IMR-90 (cell line): Measurements from ENCODE around the gene C1orf87. TPM values are rescaled to one million over a fixed set of nuclear protein-coding genes. Genes with fewer than 3 reads are reported as not detected.

Experiments used
- ATAC-seq: fragments of 200-7000 bp; cut with Tn5 transposase; 2 replicates; pipeline ENCODE4 v1.9.1; 2020; ENCODE audit warnings: low read depth, mild to moderate bottlenecking, moderate library complexity
- BruUV-seq: library from RNA; stranded (reverse); fragments of 400-500 nt; replicated peaks from 2 replicates; lab custom pipeline; 2021; lab: Mats Ljungman, UMichigan
- CTCF ChIA-PET: fragments of 300-600 bp; formaldehyde crosslinking; extraction: SDS; loops from one replicate; lab custom pipeline; 2021; ENCODE audit warnings: antibody characterized with exemption; lab: Yijun Ruan, JAX
- POLR2A ChIA-PET: fragments of 300-600 bp; sonication (Branson Sonifier 250); formaldehyde crosslinking; loops from one replicate; lab custom pipeline; 2022; ENCODE audit warnings: antibody characterized with exemption; ENCODE audit not compliant: unreplicated experiment; lab: Charles Lee
- DNase-seq: peaks from one replicate; pipeline ENCODE4 v3.0.0; 2013
- H2AFZ ChIP-seq: replicated peaks from 2 replicates; pipeline ENCODE3; 2013; ENCODE audit warnings: low read length, mild to moderate bottlenecking; ENCODE audit not compliant: poor library complexity
- H2AK5ac ChIP-seq: 2 replicates; pipeline ENCODE4 v1.6.1; 2013; ENCODE audit warnings: low read depth, low read length, inconsistent platforms
- H2AK9ac ChIP-seq: replicated peaks from 2 replicates; pipeline ENCODE3; 2013; ENCODE audit warnings: mild to moderate bottlenecking, low read depth, low read length, moderate library complexity; ENCODE audit not compliant: poor library complexity
- H2BK120ac ChIP-seq: 2 replicates; pipeline ENCODE4 v1.6.1; 2013; ENCODE audit warnings: low read depth, low read length, inconsistent platforms
- H2BK15ac ChIP-seq: 3 replicates; pipeline ENCODE4 v1.6.1; 2013; ENCODE audit warnings: low read depth, low read length, inconsistent platforms
- H2BK20ac ChIP-seq: 2 replicates; pipeline ENCODE4 v1.6.1; 2013; ENCODE audit warnings: low read depth, mild to moderate bottlenecking, inconsistent platforms, low read length, moderate library complexity
- H2BK5ac ChIP-seq: 2 replicates; pipeline ENCODE4 v1.6.1; 2013; ENCODE audit warnings: mild to moderate bottlenecking, low read depth, low read length, inconsistent platforms; ENCODE audit not compliant: poor library complexity, severe bottlenecking
- H3K14ac ChIP-seq: replicated peaks from 2 replicates; pipeline ENCODE4 v1.6.1; 2013; ENCODE audit warnings: low read depth, low read length, inconsistent platforms
- H3K18ac ChIP-seq: 2 replicates; pipeline ENCODE4 v1.6.1; 2013; ENCODE audit warnings: low read depth, low read length, control low read depth
- H3K23ac ChIP-seq: 2 replicates; pipeline ENCODE4 v1.6.1; 2013; ENCODE audit warnings: low read depth, low read length, inconsistent platforms
- H3K27ac ChIP-seq: 2 replicates; pipeline ENCODE4 v1.5.1; 2013; ENCODE audit warnings: mild to moderate bottlenecking, control low read depth, low read length; ENCODE audit not compliant: insufficient read depth
- H3K27me3 ChIP-seq: 2 replicates; pipeline ENCODE4 v1.6.1; 2013; ENCODE audit warnings: low read length; ENCODE audit not compliant: control insufficient read depth, insufficient read depth
- H3K36me3 ChIP-seq: 2 replicates; pipeline ENCODE4 v1.6.1; 2013; ENCODE audit warnings: low read length, mixed read lengths; ENCODE audit not compliant: control insufficient read depth, insufficient read depth
- H3K4ac ChIP-seq: 2 replicates; pipeline ENCODE4 v1.6.1; 2013; ENCODE audit warnings: low read depth, low read length, inconsistent platforms
- H3K4me1 ChIP-seq: 2 replicates; pipeline ENCODE4 v1.6.1; 2013; ENCODE audit warnings: low read length, mixed read lengths; ENCODE audit not compliant: control insufficient read depth, insufficient read depth
- H3K4me2 ChIP-seq: 2 replicates; pipeline ENCODE4 v1.6.1; 2013; ENCODE audit warnings: low read depth, mild to moderate bottlenecking, control low read depth, low read length, moderate library complexity
- H3K4me3 ChIP-seq: 2 replicates; pipeline ENCODE4 v1.5.1; 2013; ENCODE audit warnings: low read depth, mild to moderate bottlenecking, control low read depth, low read length, moderate library complexity; ENCODE audit not compliant: insufficient read depth
- H3K56ac ChIP-seq: 2 replicates; pipeline ENCODE4 v1.6.1; 2013; ENCODE audit warnings: low read length, inconsistent platforms; ENCODE audit not compliant: insufficient read depth; ENCODE audit errors: extremely low read depth
- H3K79me1 ChIP-seq, 2 experiments: 2 replicates each; pipeline ENCODE4 v1.6.1; 2013; ENCODE audit warnings: low read length in 2 of 2, inconsistent platforms in 1 of 2, low read depth in 1 of 2
- H3K9ac ChIP-seq: 2 replicates; pipeline ENCODE4 v1.6.1; 2013; ENCODE audit warnings: low read depth, low read length, control low read depth
- H3K9me1 ChIP-seq: 2 replicates; pipeline ENCODE4 v1.6.1; 2013; ENCODE audit warnings: low read length, inconsistent platforms; ENCODE audit not compliant: insufficient read depth
- H3K9me3 ChIP-seq: 2 replicates; pipeline ENCODE4 v1.6.1; 2013; ENCODE audit warnings: low read length; ENCODE audit not compliant: control insufficient read depth, insufficient read depth
- H4K20me1 ChIP-seq: 2 replicates; pipeline ENCODE4 v1.6.1; 2013; ENCODE audit warnings: low read length, inconsistent platforms; ENCODE audit not compliant: insufficient read depth
- H4K5ac ChIP-seq: 2 replicates; pipeline ENCODE4 v1.6.1; 2013; ENCODE audit warnings: mild to moderate bottlenecking, low read depth, low read length, control low read depth
- H4K8ac ChIP-seq, 2 experiments: 2 replicates each; pipeline ENCODE4 v1.6.1; 2013; ENCODE audit warnings: low read depth in 2 of 2, low read length in 2 of 2, control low read depth in 1 of 2, inconsistent platforms in 1 of 2
- H4K91ac ChIP-seq: 2 replicates; pipeline ENCODE4 v1.6.1; 2013; ENCODE audit warnings: low read depth, low read length, inconsistent platforms; ENCODE audit not compliant: insufficient read depth
- BHLHE40 ChIP-seq: fragments of 150-350 bp; IDR thresholded peaks from 2 replicates; pipeline ENCODE4 v1.6.1; 2016; ENCODE audit warnings: mild to moderate bottlenecking, low read depth, low read length
- CHD1 ChIP-seq: IDR thresholded peaks from 2 replicates; pipeline ENCODE4 v1.6.1; 2012; ENCODE audit warnings: low read depth, low read length, improper control_type of control experiment
- MAFK ChIP-seq: IDR thresholded peaks from 2 replicates; pipeline ENCODE4 v1.6.1; 2012; ENCODE audit warnings: low read depth, low read length, improper control_type of control experiment
- MAZ ChIP-seq: IDR thresholded peaks from 2 replicates; pipeline ENCODE4 v1.6.1; 2012; ENCODE audit warnings: low read depth, mild to moderate bottlenecking, low read length, improper control_type of control experiment, moderate library complexity, borderline replicate concordance
- NFE2L2 ChIP-seq: fragments of 150-350 bp; IDR thresholded peaks from 2 replicates; pipeline ENCODE4 v1.6.1; 2016; ENCODE audit warnings: low read depth, mild to moderate bottlenecking, low read length
- POLR2A ChIP-seq: IDR thresholded peaks from 2 replicates; pipeline ENCODE4 v1.6.1; 2012; ENCODE audit warnings: mild to moderate bottlenecking, low read depth, low read length
- RAD21 ChIP-seq: IDR thresholded peaks from 2 replicates; pipeline ENCODE4 v1.6.1; 2012; ENCODE audit warnings: low read length, improper control_type of control experiment
- RCOR1 ChIP-seq: IDR thresholded peaks from 2 replicates; pipeline ENCODE4 v1.6.1; 2012; ENCODE audit warnings: mild to moderate bottlenecking, low read length, improper control_type of control experiment; ENCODE audit not compliant: insufficient replicate concordance
- RFX5 ChIP-seq: IDR thresholded peaks from 2 replicates; pipeline ENCODE4 v1.8.0; 2012; ENCODE audit warnings: low read depth, mild to moderate bottlenecking, low read length, moderate library complexity
- WGBS, 2 experiments: methylation state at CpG; one replicate each; pipeline versions ENCODE4 v1.1.5 to v1.1.7; 2013; ENCODE audit warnings: missing lambda C conversion rate in 2 of 2; ENCODE audit not compliant: insufficient read length in 1 of 2; ENCODE audit errors: extremely low coverage in 2 of 2; 5-methylcytosine and 5-hydroxymethylcytosine counted together
- dilution Hi-C: fragments of 300-500 bp; cut with HindIII; formaldehyde crosslinking; loops from one replicate; pipeline ENCODE4 v1.14.3; 2018; ENCODE audit warnings: low sequenced_read_pairs; ENCODE audit not compliant: unreplicated experiment
- in situ Hi-C: fragments of 300-500 bp; cut with MboI; formaldehyde crosslinking; loops from 3 replicates; pipeline ENCODE4 v1.14.3; 2019; ENCODE audit warnings: low sequenced_read_pairs, inconsistent platforms, mixed read lengths
- intact Hi-C: fragments of 100-400 bp; cut with micrococcal nuclease; formaldehyde crosslinking; loops from 2 replicates; pipeline ENCODE4 v1.10.0; 2022
- polyA plus RNA-seq, 3 experiments: library from polyadenylated mRNA; depleted of rRNA; stranded (reverse); fragments of >200 nt; gene quantifications; 2 replicates each; pipeline ENCODE4 v1.2.3, GENCODE V29; 2012; ENCODE audit warnings: low replicate concordance in 1 of 3
- total RNA-seq: library from RNA; depleted of rRNA; stranded (reverse); fragments of >200 nt; gene quantifications from 2 replicates; pipeline ENCODE4 v1.2.3, GENCODE V29; 2012
- TF ChIP-seq, protein P1 (sequence below): conservative IDR thresholded peaks from 2 replicates; pipeline ENCODE4 v1.5.1; 2012; ENCODE audit warnings: mild to moderate bottlenecking, low read depth, low read length, improper control_type of control experiment
- TF ChIP-seq, protein P2 (sequence below): fragments of 150-350 bp; IDR thresholded peaks from 2 replicates; pipeline ENCODE4 v1.6.1; 2016; ENCODE audit warnings: low read depth, mild to moderate bottlenecking, low read length, moderate library complexity, borderline replicate concordance
- TF ChIP-seq, protein P3 (sequence below): fragments of 150-350 bp; IDR thresholded peaks from 2 replicates; pipeline ENCODE4 v1.6.1; 2017; ENCODE audit warnings: mild to moderate bottlenecking, antibody characterized with exemption, low read length, low read depth

The C1orf87 gene
- total and polyA plus RNA-seq, 2 of the 4 experiments (the other 2 are of a cell fraction), result not detected

DNA sequence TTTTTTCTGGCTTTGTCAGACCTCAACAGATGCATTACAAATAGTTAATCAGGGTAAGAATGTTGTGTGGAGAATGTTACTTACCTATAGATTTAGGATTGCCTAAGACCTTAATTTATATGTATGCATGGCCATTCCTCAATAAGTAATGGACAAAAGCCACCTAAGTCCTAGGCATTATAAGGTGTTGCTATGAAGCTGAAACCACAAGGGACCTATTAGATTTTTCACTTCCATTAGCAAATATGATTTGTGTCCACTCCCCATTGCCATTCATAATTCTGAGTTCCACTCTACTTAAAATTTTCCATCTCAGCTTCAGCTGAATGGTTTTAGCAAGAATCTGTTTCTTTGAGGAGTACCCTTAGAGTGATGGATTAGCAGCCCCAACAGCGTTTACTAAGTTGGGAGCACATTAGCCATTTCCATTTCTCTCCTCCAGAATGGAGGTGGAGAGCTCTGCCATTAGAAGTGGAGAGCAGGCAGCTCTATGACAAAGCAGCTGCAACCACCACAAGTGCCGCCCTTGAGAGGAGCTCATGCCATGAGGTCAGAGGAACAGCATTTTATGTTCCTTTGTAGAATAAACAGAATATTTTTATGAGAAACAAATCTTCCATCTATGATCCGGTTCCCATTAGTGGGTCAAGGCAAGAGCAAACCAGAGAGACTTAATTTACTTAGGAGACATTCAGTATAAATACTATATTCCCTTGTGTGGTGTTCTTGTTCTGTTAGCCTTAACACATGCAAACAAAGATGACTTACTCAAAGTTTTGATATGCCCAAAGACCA is 28.9 kb upstream of the C1orf87 start:
- H2BK5ac ChIP-seq, result no peak overlapping the region
- H4K20me1 ChIP-seq, result no peaks in the 10 kb centered on the region
- BruUV-seq, result no TSS peak
- ChIA-PET POLR2A (no interaction called here), CTCF (interaction anchor here (0.7 kb wide), 1 partner anchor 100 kb away, joined by 6 read pairs; no protein-coding TSS in a partner anchor)
- dilution Hi-C loops, result no loop called here
- no peak overlapping the region for H3K27ac ChIP-seq
- no peak overlapping the region for H3K56ac ChIP-seq
- no peaks in the 10 kb centered on the region for H3K36me3 ChIP-seq
- no peak overlapping the region for H3K4me3 ChIP-seq
- intact Hi-C loops, result no loop called here
- in situ Hi-C loops, result no loop called here
- H3K14ac ChIP-seq, result no peak overlapping the region
- no peaks in the 10 kb centered on the region for H3K9me3 ChIP-seq
- no peak overlapping the region for H4K5ac ChIP-seq
- no peak overlapping the region for H2BK15ac ChIP-seq
- H3K23ac ChIP-seq, result no peak overlapping the region
- ATAC-seq (no peak), DNase-seq (no peak)
- no peak overlapping the region for H3K4ac ChIP-seq
- no peak overlapping the region for H4K91ac ChIP-seq
- no peak overlapping the region for H3K9ac ChIP-seq
- H2BK20ac ChIP-seq, result no peak overlapping the region
- no peak overlapping the region for H2AK9ac ChIP-seq
- no peaks in the 10 kb centered on the region for H3K79me1 ChIP-seq
- H3K4me1 ChIP-seq, result no peaks in the 10 kb centered on the region
- no peak overlapping the region for H2AFZ ChIP-seq
- H3K9me1 ChIP-seq, result no peaks in the 10 kb centered on the region
- H3K27me3 ChIP-seq, result no peaks in the 10 kb centered on the region
- no peak overlapping the region for H2BK120ac ChIP-seq
- H4K8ac ChIP-seq, result no peak overlapping the region
- H2AK5ac ChIP-seq, result no peak overlapping the region
- WGBS, 2 experiments, result no CpG with 5 or more reads among the region's 3 CpGs
- H3K18ac ChIP-seq, result no peak overlapping the region
- TF ChIP-seq MAFK, result no peak
- no peak for TF ChIP-seq CHD1
- TF ChIP-seq, protein P1, sequence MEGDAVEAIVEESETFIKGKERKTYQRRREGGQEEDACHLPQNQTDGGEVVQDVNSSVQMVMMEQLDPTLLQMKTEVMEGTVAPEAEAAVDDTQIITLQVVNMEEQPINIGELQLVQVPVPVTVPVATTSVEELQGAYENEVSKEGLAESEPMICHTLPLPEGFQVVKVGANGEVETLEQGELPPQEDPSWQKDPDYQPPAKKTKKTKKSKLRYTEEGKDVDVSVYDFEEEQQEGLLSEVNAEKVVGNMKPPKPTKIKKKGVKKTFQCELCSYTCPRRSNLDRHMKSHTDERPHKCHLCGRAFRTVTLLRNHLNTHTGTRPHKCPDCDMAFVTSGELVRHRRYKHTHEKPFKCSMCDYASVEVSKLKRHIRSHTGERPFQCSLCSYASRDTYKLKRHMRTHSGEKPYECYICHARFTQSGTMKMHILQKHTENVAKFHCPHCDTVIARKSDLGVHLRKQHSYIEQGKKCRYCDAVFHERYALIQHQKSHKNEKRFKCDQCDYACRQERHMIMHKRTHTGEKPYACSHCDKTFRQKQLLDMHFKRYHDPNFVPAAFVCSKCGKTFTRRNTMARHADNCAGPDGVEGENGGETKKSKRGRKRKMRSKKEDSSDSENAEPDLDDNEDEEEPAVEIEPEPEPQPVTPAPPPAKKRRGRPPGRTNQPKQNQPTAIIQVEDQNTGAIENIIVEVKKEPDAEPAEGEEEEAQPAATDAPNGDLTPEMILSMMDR, result no peak
- no peak for TF ChIP-seq RFX5
- no peak for TF ChIP-seq NFE2L2
- no peak for TF ChIP-seq MAZ
- TF ChIP-seq RCOR1, result no peak
- no peak for TF ChIP-seq POLR2A
- TF ChIP-seq BHLHE40, result no peak
- TF ChIP-seq RAD21, result no peak
- TF ChIP-seq, protein P2, sequence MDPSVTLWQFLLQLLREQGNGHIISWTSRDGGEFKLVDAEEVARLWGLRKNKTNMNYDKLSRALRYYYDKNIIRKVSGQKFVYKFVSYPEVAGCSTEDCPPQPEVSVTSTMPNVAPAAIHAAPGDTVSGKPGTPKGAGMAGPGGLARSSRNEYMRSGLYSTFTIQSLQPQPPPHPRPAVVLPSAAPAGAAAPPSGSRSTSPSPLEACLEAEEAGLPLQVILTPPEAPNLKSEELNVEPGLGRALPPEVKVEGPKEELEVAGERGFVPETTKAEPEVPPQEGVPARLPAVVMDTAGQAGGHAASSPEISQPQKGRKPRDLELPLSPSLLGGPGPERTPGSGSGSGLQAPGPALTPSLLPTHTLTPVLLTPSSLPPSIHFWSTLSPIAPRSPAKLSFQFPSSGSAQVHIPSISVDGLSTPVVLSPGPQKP, result no peak
- TF ChIP-seq, protein P3, sequence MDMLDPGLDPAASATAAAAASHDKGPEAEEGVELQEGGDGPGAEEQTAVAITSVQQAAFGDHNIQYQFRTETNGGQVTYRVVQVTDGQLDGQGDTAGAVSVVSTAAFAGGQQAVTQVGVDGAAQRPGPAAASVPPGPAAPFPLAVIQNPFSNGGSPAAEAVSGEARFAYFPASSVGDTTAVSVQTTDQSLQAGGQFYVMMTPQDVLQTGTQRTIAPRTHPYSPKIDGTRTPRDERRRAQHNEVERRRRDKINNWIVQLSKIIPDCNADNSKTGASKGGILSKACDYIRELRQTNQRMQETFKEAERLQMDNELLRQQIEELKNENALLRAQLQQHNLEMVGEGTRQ, result no peak
- H3K4me2 ChIP-seq, result no peak overlapping the region
